Activated T-cell treated with anti-CD3 and anti-CD28 coated beads for 1 hour (primary cell): ENCODE results near the gene SUPT3H.
"Not testable (repeated sequence)": the region's sequence is repeated elsewhere in the genome, so short reads cannot be mapped to it uniquely, and the experiment has no call there.

ENCODE experiments used
- DNase-seq: peaks from one replicate; pipeline ENCODE4 v3.0.0-alpha.2; 2020; ENCODE audit warnings: low read depth

The SUPT3H gene

GRCh38 chr6:44897316-44897715, 480.4 kb downstream of the SUPT3H start:
- no peak for DNase-seq

GRCh38 chr6:44896701-44897100, 481.0 kb downstream of the SUPT3H start:
- no peak for DNase-seq

- no peak for DNase-seq
These were observed 485.2 kb downstream of the SUPT3H start for GRCh38 chr6:44892579-44892978.

- DNase-seq: not testable (repeated sequence)
These were observed 498.7 kb downstream of the SUPT3H start for GRCh38 chr6:44879071-44879470.

- not testable (repeated sequence) for DNase-seq
These were observed 501.1 kb downstream of the SUPT3H start for GRCh38 chr6:44876638-44877037.

- no peak for DNase-seq
These were observed 508.3 kb downstream of the SUPT3H start for GRCh38 chr6:44869321-44869897.

GRCh38 chr6:44868910-44869309, 508.8 kb downstream of the SUPT3H start:
- no peak for DNase-seq

- no peak for DNase-seq
These were observed 509.4 kb downstream of the SUPT3H start for GRCh38 chr6:44868335-44868668.

- no peak for DNase-seq
These were observed 510.0 kb downstream of the SUPT3H start for GRCh38 chr6:44867571-44868334.

GRCh38 chr6:44865184-44865583, 512.5 kb downstream of the SUPT3H start:
- not testable (repeated sequence) for DNase-seq

GRCh38 chr6:44859901-44860410, 517.8 kb downstream of the SUPT3H start:
- no peak for DNase-seq

GRCh38 chr6:44858998-44859397, 518.7 kb downstream of the SUPT3H start:
- no peak for DNase-seq

- DNase-seq: no peak
These were observed 521.3 kb downstream of the SUPT3H start for GRCh38 chr6:44856479-44856878.

GRCh38 chr6:44855562-44856411, 521.9 kb downstream of the SUPT3H start:
- no peak for DNase-seq

GRCh38 chr6:44854712-44855443, 522.9 kb downstream of the SUPT3H start:
- no peak for DNase-seq

GRCh38 chr6:44851176-44851575, 526.6 kb downstream of the SUPT3H start:
- DNase-seq: no peak

- no peak for DNase-seq
These were observed 527.4 kb downstream of the SUPT3H start for GRCh38 chr6:44850312-44850711.

GRCh38 chr6:44849806-44850205, 527.9 kb downstream of the SUPT3H start:
- DNase-seq: no peak

GRCh38 chr6:44843734-44844133, 534.0 kb downstream of the SUPT3H start:
- no peak for DNase-seq

GRCh38 chr6:44842616-44843015, 535.1 kb downstream of the SUPT3H start:
- no peak for DNase-seq

- no peak for DNase-seq
These were observed 535.9 kb downstream of the SUPT3H start for GRCh38 chr6:44841829-44842228.

- no peak for DNase-seq
These were observed 540.0 kb downstream of the SUPT3H start for GRCh38 chr6:44837741-44838140.
